HuH-7.5 (cell line): ENCODE data around the gene GALNTL6.
"Not testable (repeated sequence)": the region's sequence is repeated elsewhere in the genome, so short reads cannot be mapped to it uniquely, and the experiment has no call there.

Source experiments
- DNase-seq: peaks from one replicate; pipeline ENCODE4 v3.0.0; 2011; ENCODE audit warnings: low spot score

GALNTL6 gene

DNA sequence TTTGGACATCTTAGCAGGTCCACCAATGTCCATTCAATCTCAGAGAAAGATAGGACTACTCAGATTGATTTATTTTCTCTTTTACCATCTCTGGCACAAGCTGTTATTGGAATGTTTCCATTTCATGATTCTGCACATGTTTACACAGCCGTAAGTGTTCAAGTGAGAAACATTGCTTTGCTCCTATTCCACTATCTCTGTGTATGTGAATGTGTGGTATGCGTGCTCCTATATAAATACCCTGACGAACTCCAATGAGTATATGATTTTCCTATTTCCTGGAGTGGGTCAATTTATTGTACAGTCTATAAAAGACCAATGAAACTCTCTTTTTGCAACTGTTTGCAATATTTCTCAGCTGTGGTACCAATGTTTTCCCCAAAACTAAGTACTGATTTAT, 1134.4 kb downstream of the GALNTL6 start:
- DNase-seq = no peak

DNA sequence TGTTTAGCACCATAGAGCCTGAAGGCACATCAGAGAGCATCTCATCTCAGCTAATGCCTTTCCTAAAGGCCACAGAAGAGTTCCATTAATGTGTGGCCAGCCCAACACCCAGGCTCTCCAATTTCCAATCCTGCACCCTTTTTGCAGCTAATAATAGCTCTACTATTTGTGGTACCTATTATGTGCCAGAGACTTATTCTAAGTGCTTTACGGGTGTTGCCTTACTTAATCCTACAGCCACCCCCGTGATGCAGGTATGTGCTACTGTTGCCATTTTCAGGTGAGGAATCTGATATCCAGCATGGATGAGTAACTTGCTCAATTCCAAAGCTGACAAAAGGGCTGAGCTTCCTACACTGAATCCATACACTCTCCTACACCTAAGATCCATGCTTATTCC, 1137.8 kb downstream of the GALNTL6 start:
- no peak for DNase-seq

DNA sequence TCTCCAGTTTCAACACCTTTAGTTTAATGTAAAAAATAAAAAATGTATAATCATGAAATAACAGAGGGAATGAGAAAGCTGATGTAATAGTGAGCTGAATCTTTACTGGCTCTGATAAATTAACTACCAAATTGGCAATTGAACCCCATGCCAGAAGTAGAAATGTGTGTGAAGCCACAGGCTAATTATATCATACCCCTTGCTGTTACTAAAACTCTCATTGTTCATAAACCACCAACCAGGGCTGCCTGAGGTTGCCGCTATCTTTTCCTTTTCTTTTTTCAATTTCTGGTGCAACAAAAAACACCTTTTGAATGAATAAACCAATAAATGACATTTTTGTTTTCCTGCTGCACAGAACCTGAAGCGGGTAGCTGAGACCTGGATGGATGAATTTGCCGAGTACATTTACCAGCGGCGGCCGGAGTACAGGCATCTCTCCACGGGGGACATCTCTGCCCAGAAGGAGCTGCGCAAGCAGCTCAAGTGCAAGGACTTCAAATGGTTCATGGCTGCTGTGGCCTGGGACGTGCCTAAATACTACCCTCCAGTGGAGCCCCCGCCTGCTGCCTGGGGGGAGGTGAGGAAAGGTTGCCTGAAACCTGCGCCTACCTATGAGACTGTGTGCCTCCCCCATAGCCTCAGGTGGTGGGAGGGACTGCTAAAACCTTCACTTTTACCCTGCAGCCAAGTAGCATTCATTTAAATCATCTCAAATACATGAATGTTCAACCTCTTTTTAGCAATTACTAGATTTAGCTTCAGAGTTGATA, 1138.7 kb downstream of the GALNTL6 start:
- no peak for DNase-seq

DNA sequence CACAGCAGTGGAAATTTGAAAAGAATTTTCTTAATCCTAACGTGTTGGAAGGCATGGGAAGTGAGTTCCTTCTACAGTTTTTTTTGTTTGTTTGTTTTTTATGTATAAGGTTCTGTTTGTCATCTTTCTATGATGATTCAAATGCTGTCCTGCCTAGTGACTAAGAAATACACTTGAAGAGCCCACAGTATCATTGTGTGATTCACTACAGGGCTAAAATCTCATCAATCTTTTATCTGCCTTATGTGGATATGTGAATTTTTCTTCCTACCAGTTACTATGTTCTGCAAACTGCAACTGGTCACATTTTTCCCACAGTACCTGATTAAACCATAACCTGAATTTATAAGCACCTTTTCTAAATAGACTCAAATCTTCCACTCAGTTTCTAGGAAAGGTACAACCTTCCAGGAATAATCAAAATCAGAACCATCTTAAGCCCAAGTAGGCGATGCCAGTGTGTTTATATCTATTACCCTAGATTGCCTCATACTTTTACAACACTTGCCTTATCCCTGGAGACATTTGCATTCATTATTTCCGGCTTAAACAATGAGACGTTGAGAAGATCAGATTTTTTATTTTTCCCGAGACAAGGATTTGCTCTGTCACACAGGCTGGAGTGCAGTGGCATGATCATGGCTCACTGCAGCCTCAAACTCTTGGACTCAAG, 1140.8 kb downstream of the GALNTL6 start:
- DNase-seq = no peak

DNA sequence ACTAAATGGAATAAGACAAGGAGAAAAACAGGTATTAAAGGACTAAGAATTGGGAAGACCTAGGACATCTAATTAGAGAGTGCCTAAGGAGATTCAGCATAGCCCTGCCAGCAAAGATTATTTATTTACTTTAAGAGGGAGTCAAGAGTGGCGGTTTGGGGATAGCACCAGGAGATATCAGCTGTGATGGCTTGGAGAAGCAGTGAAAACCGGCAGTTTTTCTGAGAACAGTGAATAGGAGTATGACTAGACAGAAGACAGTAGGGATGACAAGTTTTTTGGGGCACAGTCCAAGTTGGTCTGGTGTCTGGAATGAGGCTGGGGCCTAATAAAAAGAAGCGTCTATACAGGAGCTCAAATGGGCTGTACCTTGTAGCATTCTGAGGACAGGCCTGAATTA, 1143.1 kb downstream of the GALNTL6 start:
- DNase-seq = not testable (repeated sequence)

DNA sequence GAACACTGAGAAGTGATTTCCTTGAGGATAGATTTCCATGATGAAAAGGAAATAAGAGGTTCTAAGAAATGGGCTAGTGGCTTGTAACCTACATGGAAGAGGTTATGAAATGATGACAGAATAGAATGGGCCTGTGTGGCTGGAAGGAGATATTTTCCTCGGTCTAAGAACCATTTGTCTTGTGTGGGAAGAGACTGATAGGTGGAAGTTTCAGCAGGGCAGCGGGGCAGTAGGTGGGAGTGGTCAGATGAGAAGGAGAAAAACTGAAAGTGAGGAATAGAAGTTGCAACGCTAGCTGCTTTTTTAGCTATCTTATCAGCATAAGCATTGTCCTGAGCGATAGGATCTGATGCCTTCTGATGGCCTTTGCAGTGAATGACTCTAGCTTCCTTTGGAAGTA, 1144.0 kb downstream of the GALNTL6 start:
- no peak for DNase-seq

DNA sequence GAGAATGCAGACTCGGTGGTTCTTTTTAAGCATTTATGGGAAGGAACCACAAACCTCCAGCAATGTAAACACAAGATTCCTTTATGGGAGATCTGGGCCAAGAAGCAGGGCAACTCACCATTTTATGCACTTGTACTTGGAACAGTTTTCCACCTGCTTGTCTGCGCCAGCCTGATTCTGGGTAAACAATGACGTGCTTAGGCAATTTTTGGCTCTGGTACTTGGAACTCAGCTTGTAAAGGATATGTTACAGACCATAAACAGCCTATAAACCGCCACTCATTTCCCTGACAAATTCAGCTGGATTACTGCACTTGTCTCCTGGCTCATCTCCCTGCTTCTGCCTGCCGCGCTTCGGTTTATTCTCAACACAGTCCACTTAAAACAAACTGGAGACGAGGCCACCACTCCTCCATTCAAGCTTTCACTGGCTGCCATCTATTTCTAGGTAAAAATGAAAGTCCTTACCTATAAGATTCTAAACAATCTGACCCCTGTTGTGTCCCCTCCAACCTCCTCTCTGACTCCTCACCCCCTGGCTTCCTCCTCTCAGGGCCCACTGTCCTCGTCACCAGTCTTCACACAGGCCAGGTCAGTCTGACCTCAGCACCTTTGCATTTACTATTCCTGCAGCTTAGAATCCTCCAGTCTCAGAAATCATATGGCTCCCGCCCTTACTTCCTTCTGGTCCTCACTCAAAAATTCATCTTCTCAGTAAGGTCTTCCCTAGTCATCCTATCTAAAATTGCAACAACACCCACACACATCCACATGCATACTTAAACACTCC, 1149.6 kb downstream of the GALNTL6 start:
- DNase-seq = no peak

DNA sequence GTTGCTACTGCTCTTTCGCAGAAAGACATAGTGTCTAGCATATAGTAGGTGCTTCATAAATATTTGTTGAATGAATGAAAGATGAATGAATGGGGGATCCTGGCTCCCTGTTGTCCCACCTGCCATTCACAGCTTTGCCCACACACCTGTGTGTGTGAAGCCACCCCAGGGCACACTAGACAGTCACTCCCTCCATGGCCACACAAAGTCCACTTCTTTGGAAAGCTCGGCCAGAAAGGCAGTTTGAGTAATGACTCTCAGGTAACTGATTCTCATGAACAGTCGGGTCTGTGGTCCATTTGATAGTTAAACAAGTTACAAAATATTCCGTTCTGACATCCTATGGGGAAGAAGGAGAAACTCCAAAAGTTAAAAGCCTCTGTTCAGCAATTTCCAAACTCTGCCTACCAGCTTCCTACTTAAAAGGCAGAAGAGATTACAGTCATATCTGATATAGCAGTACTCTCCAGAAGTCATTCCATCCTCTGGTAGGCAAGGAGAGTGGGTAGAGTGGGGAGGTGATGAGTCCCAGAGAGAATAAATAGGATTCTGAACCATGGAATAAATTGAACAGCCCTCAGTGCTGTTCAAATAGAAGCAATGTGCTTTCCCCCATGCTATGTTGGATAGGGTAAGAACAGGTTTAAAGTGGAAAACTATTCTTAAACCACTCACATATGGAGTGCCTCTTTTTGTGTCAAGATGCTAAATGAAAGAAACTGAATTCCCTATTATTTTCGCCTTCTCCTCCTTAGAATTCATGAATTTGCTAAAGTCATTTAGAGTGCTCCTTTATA, 1150.5 kb downstream of the GALNTL6 start:
- DNase-seq = no peak

DNA sequence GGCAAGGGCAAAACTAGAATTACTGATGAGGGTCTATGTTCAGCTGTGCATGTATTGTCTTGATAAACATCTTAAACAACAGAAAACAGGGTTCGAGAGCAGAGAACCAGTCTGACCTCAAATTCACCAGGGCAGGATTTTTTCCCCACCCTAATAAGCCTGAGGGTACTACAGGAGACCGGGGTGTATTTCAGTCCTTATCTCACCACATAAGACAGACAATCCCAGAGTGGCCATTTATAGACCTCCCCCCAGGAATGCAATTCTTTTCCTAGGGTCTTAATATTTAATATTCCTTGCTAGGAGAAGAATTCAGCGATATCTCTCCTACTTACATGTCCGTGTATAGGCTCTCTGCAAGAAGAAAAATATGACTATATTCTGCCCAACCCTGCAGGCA, 1157.0 kb downstream of the GALNTL6 start:
- not testable (repeated sequence) for DNase-seq

DNA sequence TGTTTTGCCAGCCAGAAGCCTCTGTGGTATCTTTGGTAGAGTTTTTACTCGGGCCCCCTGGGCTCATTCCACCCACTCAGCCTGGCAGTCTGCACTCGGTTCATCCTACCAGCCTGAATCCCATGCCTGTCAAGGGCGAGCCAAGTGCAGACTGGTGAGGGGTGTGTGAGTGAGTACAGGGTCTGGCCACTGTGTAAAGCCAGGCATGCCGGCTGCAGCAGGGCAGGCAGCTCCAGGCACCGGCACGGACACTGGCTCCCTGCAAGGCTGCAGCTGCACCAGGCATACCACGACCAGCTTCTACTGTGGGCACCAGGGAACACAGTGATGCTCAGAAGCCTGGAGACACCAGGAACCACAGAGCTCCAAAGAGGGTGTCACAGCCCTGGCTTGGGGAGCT, 1161.4 kb downstream of the GALNTL6 start:
- no peak for DNase-seq

DNA sequence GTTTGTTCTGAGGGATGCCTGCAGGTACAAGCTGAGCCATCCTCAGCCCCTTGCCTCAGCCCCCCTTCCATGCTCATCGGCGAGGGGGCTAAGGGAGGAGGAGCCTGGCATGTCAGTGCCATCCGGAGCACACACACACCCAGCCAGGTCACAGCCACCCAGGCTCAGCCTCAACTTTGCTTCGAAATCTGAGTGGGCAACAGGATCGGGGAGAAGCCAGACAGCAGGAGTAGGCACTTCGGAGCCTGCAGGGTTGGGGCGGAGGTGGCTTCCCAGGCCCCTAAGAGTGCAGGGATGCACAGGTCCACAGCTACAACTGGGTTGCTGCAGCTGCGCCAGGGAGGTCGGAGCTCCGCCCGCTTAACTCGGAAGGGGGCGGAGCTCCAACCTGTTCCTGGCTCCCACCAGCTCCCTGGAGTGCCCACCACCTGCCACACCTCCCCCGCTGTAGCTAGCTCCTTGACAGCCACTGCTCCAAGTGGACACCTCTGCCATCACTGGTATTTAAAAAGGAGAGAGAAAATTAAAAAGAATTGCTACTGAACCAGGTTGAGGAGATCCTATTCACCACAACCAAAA, 1162.5 kb downstream of the GALNTL6 start:
- no peak for DNase-seq

DNA sequence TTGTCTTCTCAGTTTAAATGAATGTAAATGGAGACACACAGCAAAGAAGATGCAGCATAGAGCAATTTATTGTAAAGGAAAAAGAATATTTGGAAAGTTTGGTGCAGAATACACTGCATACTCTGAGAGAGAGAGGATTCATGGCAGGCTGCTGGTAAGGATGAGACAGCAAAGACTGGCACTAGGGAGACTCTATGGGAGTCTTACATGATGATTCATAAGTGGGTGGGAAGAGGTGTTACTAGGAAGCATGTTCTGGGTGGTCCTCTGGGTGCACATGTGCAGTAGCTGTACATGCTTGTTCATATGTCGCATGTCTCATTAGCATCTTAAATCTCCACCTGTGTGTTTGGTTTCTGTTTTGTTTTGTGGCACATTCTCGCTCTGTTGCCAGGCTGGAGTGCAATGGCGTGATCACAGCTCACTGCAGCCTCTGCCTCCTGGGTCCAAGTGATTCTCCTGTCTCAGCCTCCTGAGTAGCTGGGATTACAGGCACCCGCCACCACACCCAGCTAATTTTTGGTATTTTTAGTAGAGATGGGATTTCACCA, 1164.4 kb downstream of the GALNTL6 start:
- not testable (repeated sequence) for DNase-seq

DNA sequence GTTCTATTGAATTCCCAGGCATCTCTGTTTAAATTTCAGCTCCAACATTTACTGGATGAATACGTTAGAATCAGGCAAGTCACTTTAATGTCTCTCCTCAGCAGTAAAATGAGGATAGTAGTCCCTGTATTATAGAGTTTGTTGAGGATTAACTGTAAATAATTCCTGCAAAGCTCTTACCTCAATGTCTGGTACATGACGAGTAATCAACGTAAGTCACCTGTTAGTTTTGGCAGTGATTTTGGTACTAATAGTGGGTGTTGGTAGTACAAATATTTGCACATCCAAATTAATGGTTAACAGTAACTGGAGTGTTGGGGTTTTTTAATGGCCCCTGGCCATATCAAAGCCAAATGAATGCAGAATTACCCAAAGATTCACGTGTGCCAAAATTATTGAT, 1165.6 kb downstream of the GALNTL6 start:
- DNase-seq = no peak

DNA sequence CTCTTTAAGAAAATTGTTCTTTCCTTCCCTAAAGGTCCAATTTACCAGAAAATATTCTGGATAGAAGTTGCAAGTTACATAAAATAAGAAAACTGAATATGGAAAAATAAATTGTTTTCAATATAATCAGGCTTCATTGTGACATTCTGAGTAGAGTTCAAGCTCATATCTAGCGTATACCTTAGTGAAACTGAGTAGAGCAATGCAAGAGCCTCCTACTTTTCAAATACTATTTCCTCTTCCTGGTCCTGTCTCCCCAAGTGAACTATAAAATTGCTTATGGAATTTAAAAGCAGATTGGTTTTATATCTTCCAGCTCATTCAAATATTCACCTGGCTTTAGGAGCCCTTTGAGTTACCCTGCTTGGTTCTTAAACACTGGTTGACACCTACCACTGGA, 1166.1 kb downstream of the GALNTL6 start:
- no peak for DNase-seq

DNA sequence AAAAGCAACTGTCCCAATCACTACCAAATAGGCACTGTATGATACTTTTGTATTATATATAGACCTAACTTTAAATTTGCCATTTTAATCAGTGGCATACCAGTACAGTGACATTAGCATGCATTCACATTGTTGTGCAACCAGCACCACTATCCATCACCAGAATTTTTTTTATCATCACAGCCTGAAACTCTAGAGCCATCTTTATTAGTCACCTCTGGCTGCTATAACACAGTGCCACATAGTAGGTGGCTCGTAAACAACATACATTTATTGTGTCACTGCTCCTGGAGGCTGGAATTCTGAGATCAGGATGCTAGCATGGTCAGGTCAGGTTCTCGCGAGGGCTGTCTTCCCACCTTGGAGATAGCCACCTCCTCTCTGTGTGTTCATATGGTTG, 1167.0 kb downstream of the GALNTL6 start:
- DNase-seq = no peak

DNA sequence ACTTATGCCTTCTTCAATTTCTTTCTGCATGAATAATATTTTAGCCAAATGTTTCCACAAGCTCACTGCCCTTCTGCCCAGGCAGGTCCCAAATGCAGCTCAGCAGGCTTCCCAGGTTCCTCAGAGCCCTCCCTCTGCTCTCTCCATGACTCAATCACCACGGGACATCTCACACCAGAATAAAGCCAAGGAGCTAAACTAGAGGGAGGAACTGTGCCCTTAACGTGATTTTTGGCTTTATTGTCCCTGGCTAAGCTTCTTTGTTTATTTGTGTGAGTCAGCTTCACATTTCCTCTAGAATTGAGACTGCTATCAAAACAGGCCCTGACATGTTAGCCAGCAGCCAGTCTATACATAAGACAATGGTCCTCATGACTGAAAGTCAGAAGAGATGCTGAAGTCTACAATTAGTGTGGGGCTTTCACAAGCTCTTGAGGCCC, 1169.0 kb downstream of the GALNTL6 start:
- no peak for DNase-seq

DNA sequence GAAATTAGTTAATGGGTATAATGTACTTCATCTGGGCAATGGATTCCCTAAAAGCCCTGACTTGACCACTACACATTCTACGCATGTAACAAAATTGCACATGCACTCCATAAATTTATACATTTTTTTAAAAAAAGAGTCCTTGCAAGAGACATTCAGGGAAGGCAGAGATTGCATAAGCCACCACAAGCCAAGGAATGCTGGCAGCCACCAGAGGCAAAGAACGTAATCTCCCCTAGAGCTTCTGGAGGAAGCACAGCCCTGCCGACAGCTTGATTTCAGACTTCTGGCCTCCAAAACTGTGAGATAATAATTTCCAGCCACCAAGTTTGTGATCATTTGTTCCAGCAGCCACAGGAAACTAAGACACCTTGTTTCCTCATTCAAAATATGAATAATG, 1169.8 kb downstream of the GALNTL6 start:
- no peak for DNase-seq

DNA sequence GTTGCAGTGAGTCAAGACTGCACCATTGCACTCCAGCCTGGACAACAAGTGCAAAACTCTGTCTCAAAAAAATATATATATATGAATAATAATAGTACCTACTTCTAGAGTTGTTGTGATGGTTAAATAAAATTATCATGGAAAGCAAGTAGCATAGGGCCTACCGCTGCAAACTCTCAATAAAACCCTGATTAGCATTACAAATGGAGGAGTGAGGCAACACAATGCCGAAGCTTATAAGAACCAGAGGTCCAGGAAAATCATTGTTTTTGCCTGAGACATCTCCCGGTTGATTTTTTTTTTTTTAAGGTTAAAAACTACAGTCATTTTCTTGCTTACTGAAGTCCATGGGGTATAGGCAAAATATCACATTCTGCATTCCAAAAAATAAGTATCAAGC, 1170.4 kb downstream of the GALNTL6 start:
- no peak for DNase-seq

DNA sequence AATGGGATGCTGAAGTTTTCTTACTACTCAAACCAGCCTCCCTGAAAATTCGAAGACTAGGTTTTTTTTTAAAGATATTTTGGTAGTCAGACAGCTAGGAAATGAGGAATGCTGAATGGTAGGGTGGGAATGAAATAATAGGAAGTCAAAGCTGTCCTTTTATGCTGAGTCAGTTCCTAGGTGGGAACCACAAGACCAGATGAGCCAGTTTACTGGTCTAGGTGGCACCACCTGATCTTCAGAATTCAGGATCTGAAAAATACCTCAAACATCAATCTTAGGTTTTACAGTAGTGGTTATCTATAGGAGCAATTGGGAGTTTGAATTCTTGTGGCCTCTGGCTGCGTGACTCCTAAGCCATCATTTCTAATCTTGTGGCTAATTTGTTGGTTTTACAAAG, 1172.3 kb downstream of the GALNTL6 start:
- no peak for DNase-seq

DNA sequence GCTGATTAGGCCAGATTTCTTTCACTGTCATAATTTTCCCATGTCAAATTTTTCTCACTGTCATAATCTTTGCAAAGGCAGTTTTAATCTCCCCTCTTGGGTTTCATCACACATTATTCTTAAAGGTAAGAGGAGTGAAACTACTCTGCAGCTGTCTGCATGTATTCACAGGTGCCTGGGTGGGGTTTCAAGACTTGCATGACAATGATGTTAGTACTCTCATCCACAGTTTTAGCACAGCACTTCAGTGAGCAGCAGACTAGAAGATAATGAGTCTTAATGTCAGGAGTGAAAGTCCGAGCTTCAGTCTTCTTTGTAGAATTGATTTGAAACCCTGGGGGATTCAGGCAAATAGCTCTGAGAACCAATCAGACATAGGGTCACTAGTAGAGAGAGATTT, 1172.9 kb downstream of the GALNTL6 start:
- DNase-seq = no peak
